ENCODE measurements around the gene ZDHHC8. TPM values are rescaled to one million over a fixed set of nuclear protein-coding genes. Genes with fewer than 3 reads are reported as not detected.

ZDHHC8 gene
- total RNA-seq, 4 donors from 2014 or later: 11.8 to 27.8 (median 16.4) TPM

- 92 to 100% methylated on average over 2 to 4 of the region's 4 CpGs for WGBS, 2 donors (ENCODE audit: low coverage in 1 of 2)
- no peak for ATAC-seq
- no peak overlapping the region for H3K4me3 ChIP-seq
These were observed 19.6 kb downstream of the ZDHHC8 start for GRCh38 chr22:20151276-20151588.

GRCh38 chr22:20152464-20152890 lies 20.9 kb downstream of the ZDHHC8 start:
- 20 to 90% methylated on average over 1 to 8 of the region's 14 CpGs for WGBS, 2 donors (ENCODE audit: low coverage in 1 of 2)
- TF ChIP-seq POLR2A (IDR thresholded peaks at IDR 0.05) (no peak), CTCF (IDR thresholded peaks at IDR 0.05) (no peak), POLR2AphosphoS5 (IDR thresholded peaks at IDR 0.05) (no peak), EP300 (IDR thresholded peaks at IDR 0.05) (no peak)
- Histone ChIP-seq H3K36me3 (peaks cover 0 to 2% of the 10 kb centered on the region in 2 donors), H3K4me1 (peaks cover 0 to 7% (median 0%) of the 10 kb centered on the region in 3 donors), H3K4me3 (no peak overlapping the region), H3K9me3 (no peaks in the 10 kb centered on the region), H3K27me3 (peaks cover 36% of the 10 kb centered on the region), H3K27ac (no peak overlapping the region)
- ATAC-seq: no peak

More at GRCh38 chr22:20151276-20151588, 19.6 kb downstream of the ZDHHC8 start:
- H3K27ac ChIP-seq: no peak overlapping the region
- no peaks in the 10 kb centered on the region for H3K9me3 ChIP-seq
- H3K36me3 ChIP-seq: peaks cover 0 to 10% of the 10 kb centered on the region in 2 donors
- no peak for TF ChIP-seq POLR2AphosphoS5 (IDR thresholded peaks at IDR 0.05)
- TF ChIP-seq POLR2A (IDR thresholded peaks at IDR 0.05): no peak
- no peak for TF ChIP-seq EP300 (IDR thresholded peaks at IDR 0.05)
- no peak for TF ChIP-seq CTCF (IDR thresholded peaks at IDR 0.05)
- no peaks in the 10 kb centered on the region for H3K4me1 ChIP-seq
- peaks cover 24% of the 10 kb centered on the region for H3K27me3 ChIP-seq

GRCh38 chr22:20153945-20154344 lies 22.3 kb downstream of the ZDHHC8 start:
- no peak for ATAC-seq
- H3K36me3 ChIP-seq: no peaks in the 10 kb centered on the region
- TF ChIP-seq POLR2AphosphoS5 (IDR thresholded peaks at IDR 0.05): no peak
- no peak for TF ChIP-seq POLR2A (IDR thresholded peaks at IDR 0.05)
- WGBS, 2 donors (ENCODE audit: low coverage in 1 of 2): 35 to 40% methylated on average over 1 to 4 of the region's 16 CpGs
- no peaks in the 10 kb centered on the region for H3K9me3 ChIP-seq
- H3K27ac ChIP-seq: no peak overlapping the region
- H3K4me3 ChIP-seq: no peak overlapping the region
- H3K27me3 ChIP-seq: peaks cover 40% of the 10 kb centered on the region
- peaks cover 0 to 7% (median 0%) of the 10 kb centered on the region in 3 donors for H3K4me1 ChIP-seq

GRCh38 chr22:20154602-20155187 lies 23.1 kb downstream of the ZDHHC8 start:
- no peaks in the 10 kb centered on the region for H3K9me3 ChIP-seq
- no CpG with 5 or more reads among the region's 14 CpGs for WGBS, 2 donors (ENCODE audit: low coverage in 1 of 2)
- H3K27ac ChIP-seq: peak overlapping the region in 1 of 4 donors; percentile 19
- peak overlapping the region in 1 of 2 donors; percentile 32 for H3K4me3 ChIP-seq
- no peaks in the 10 kb centered on the region for H3K36me3 ChIP-seq
- no peak for TF ChIP-seq POLR2AphosphoS5 (IDR thresholded peaks at IDR 0.05)
- TF ChIP-seq POLR2A (IDR thresholded peaks at IDR 0.05): no peak
- TF ChIP-seq CTCF (IDR thresholded peaks at IDR 0.05): no peak
- TF ChIP-seq EP300 (IDR thresholded peaks at IDR 0.05): no peak
- ATAC-seq: no peak
- peaks cover 40% of the 10 kb centered on the region for H3K27me3 ChIP-seq
- H3K4me1 ChIP-seq: peaks cover 0 to 7% (median 0%) of the 10 kb centered on the region in 3 donors

GRCh38 chr22:20155330-20156041 lies 23.9 kb downstream of the ZDHHC8 start:
- Histone ChIP-seq H3K27ac (no peak overlapping the region), H3K9me3 (no peaks in the 10 kb centered on the region), H3K36me3 (no peaks in the 10 kb centered on the region), H3K27me3 (peaks cover 40% of the 10 kb centered on the region), H3K4me1 (peaks cover 0 to 7% (median 0%) of the 10 kb centered on the region in 3 donors), H3K4me3 (peak overlapping the region in 1 of 2 donors; percentile 32)
- 46 to 62% methylated on average over 4 to 5 of the region's 30 CpGs for WGBS, 2 donors (ENCODE audit: low coverage in 1 of 2)
- no peak for TF ChIP-seq POLR2AphosphoS5 (IDR thresholded peaks at IDR 0.05)
- no peak for TF ChIP-seq EP300 (IDR thresholded peaks at IDR 0.05)
- no peak for TF ChIP-seq POLR2A (IDR thresholded peaks at IDR 0.05)
- no peak for TF ChIP-seq CTCF (IDR thresholded peaks at IDR 0.05)
- peak; percentile 52 for ATAC-seq
